ENCODE measurements around the gene CLCN7.

Gene CLCN7

DNA sequence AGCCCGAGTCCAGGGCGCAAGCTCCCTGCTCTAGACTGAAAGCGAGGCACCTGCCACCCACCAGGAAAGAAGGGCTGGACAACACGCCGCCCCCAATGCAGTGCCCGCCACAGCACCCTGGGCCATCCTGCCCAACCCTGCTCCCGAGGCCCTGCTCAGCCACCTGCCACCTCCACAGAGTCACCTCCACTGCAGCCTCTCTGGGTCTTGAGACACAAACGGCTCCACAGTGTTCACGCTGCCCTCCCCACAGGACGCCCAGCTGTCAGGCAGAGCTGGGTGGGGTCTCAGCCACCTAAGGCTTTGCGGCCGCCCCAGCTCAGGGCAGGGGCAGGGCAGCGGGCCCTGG is 9.3 kb downstream of the CLCN7 start:
- Mint-ChIP-seq H3K9me3 (no peaks in the 10 kb centered on the region), H3K4me1 (peaks cover 4% of the 10 kb centered on the region)

DNA sequence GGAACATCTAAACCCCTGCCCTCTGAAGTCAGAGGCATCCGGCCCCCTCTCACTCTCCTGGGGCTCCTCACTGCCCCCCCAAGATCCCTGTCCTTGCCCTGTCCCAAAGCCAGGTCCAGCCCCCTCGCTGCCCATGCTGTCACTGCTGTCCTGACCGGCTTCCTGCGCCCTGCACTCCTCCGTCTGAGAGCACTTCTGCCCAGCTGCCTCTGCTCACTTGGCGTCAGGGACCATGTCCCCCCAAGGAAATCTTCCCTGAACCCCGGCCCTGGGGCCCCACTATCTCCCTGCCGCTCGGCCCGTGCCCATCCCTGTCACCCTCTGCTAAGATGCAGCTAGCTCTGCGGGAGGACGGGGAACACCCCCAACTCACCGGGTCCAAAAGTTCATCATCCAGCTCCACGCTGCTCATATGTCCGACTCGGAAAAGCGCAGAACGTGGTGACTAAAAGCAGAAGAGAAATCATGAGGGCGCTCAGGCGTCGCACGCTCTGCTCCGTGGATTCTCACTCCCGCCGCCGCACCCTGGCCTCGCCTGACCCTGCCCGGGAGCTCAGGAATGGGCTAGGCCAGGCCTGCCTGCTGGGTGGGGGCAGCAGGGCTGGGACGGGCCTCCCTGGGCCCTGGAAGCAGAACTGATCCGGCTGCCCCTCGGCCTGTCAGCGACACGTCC is 9.8 kb downstream of the CLCN7 start:
- peaks cover 4% of the 10 kb centered on the region for H3K36me3 Mint-ChIP-seq (ENCODE audit: low read depth)
- H3K4me1 Mint-ChIP-seq = peaks cover 4% of the 10 kb centered on the region
- no peaks in the 10 kb centered on the region for H3K9me3 Mint-ChIP-seq
- peaks cover 3% of the 10 kb centered on the region for H3K27me3 Mint-ChIP-seq (ENCODE audit: low read depth)
- TF ChIP-seq, protein P1, sequence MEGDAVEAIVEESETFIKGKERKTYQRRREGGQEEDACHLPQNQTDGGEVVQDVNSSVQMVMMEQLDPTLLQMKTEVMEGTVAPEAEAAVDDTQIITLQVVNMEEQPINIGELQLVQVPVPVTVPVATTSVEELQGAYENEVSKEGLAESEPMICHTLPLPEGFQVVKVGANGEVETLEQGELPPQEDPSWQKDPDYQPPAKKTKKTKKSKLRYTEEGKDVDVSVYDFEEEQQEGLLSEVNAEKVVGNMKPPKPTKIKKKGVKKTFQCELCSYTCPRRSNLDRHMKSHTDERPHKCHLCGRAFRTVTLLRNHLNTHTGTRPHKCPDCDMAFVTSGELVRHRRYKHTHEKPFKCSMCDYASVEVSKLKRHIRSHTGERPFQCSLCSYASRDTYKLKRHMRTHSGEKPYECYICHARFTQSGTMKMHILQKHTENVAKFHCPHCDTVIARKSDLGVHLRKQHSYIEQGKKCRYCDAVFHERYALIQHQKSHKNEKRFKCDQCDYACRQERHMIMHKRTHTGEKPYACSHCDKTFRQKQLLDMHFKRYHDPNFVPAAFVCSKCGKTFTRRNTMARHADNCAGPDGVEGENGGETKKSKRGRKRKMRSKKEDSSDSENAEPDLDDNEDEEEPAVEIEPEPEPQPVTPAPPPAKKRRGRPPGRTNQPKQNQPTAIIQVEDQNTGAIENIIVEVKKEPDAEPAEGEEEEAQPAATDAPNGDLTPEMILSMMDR (IDR thresholded peaks at IDR 0.05; ENCODE audit: unreplicated experiment in 3 of 3) = no peak
- H3K4me3 Mint-ChIP-seq = no peak overlapping the region
- no peak overlapping the region for H3K27ac Mint-ChIP-seq

More for the DNA sequence above, 9.3 kb downstream of the CLCN7 start:
- TF ChIP-seq, protein P1 (IDR thresholded peaks at IDR 0.05; ENCODE audit: unreplicated experiment in 3 of 3) = no peak
- no peak overlapping the region for H3K27ac Mint-ChIP-seq
- no peak overlapping the region for H3K4me3 Mint-ChIP-seq
- peaks cover 3% of the 10 kb centered on the region for H3K27me3 Mint-ChIP-seq (ENCODE audit: low read depth)
- H3K36me3 Mint-ChIP-seq (ENCODE audit: low read depth) = peaks cover 4% of the 10 kb centered on the region

DNA sequence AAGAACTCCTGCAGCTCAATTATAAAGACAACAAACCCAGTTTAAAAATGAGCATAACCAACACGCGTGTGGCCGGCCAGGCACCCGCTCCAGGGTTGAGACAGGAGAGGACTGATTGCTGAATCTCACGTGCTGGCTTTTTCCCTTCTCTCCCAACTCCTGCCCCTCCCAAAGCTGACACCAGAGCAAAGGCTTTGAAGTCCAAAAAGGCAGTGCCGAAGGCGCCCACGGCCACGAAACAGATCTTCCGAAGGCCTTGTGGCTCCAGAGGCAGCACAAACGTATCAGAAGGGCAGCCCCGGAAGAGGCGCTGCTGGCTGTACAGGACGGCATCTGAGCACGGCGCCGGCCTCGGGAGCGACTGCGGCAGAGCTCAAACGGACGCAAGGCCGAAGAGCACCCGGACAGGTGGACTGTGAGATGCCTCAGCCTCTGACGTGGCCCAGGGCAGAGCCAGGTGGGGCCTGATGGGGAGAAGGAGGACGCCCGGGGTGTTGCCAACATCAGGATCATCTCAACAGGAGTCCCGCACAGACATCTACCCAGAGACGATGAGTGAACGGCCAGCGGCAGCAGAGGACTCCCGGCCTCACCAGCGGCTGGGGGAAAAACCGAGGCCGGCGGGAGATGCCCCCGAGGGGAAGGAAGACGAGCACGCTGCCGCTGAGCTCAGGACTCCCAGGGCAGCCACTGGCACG is 10.5 kb downstream of the CLCN7 start:
- H3K36me3 Mint-ChIP-seq (ENCODE audit: low read depth) = peaks cover 4% of the 10 kb centered on the region

DNA sequence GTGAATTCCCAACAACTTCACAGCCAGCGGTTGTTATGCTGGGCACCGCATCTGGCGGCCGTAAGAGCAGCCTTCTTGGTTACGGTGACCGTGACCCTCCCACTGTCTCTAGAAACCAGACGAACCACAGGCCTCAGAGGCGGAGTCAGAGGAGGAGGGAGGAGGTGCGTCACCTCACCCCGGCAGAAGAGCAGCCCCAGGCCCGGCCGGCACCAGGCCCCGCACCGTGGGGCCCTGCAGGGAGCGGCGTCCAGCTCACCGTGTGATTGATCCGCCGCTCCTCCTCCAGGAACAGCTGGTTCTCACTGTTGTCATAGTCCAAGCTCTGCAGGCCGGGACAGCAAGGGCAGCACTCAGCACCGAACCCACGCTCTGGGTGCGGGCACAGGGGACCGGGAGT is 13.7 kb downstream of the CLCN7 start:
- Mint-ChIP-seq H3K27ac (no peak overlapping the region), H3K36me3 (ENCODE audit: low read depth) (peaks cover 7% of the 10 kb centered on the region), H3K27me3 (ENCODE audit: low read depth) (no peaks in the 10 kb centered on the region), H3K4me1 (peaks cover 4% of the 10 kb centered on the region), H3K9me3 (no peaks in the 10 kb centered on the region), H3K4me3 (no peak overlapping the region)
- TF ChIP-seq, protein P1 (IDR thresholded peaks at IDR 0.05; ENCODE audit: unreplicated experiment in 3 of 3) = no peak

More for the DNA sequence above, 10.5 kb downstream of the CLCN7 start:
- no peaks in the 10 kb centered on the region for H3K4me1 Mint-ChIP-seq
- H3K27ac Mint-ChIP-seq = no peak overlapping the region
- H3K4me3 Mint-ChIP-seq = no peak overlapping the region
- TF ChIP-seq, protein P1 (IDR thresholded peaks at IDR 0.05; ENCODE audit: unreplicated experiment in 3 of 3) = no peak
- H3K9me3 Mint-ChIP-seq = no peaks in the 10 kb centered on the region
- peaks cover 3% of the 10 kb centered on the region for H3K27me3 Mint-ChIP-seq (ENCODE audit: low read depth)

DNA sequence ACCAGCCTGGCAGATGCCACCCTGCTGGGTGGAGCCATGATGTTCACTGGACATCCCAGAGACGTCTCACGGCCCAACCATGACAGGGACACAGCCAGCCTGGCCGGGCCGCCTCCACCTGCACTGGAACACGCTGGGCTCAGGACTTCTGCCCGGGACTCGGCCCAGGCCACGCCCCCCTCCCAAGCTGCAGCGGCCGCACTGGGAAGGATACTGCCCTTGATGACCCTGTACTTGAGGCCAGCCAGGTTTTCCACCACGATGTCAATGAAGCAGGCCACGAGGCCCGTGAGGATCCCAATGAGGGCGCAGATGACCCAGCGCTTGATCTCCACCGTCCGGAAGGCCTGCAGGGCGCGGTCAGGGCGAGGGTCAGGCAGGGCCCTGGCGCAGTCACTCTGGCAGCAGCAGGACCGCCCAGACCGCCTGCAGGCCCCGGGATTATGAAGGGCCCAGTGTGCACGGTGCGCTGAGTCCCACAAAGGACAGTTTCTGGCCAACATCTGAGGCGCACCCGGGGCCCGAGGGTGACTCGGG is 14.2 kb downstream of the CLCN7 start:
- no peak overlapping the region for H3K27ac Mint-ChIP-seq
- H3K4me1 Mint-ChIP-seq = peaks cover 4% of the 10 kb centered on the region
- no peak overlapping the region for H3K4me3 Mint-ChIP-seq

More for the DNA sequence above, 14.2 kb downstream of the CLCN7 start:
- TF ChIP-seq, protein P1 (IDR thresholded peaks at IDR 0.05; ENCODE audit: unreplicated experiment in 3 of 3) = no peak
- Mint-ChIP-seq H3K36me3 (ENCODE audit: low read depth) (peaks cover 7% of the 10 kb centered on the region), H3K27me3 (ENCODE audit: low read depth) (no peaks in the 10 kb centered on the region), H3K9me3 (no peaks in the 10 kb centered on the region)

Measured in nephron (organoid).